DMS79 treated with DMSO at 0.1 percent for 48 hours (cell line): Measurements from ENCODE around the gene GZMA.
A peak's percentile ranks its signal among the peaks of the same experiment; 100 is the strongest.

ENCODE experiments used
- DNase-seq: peaks from one replicate; lab custom pipeline; 2025; lab: John Stamatoyannopoulos, UW

The GZMA gene

GRCh38 chr5:55110217-55110616, 7.8 kb downstream of the GZMA start:
- no peak for DNase-seq

- no peak for DNase-seq
Observed at GRCh38 chr5:55113327-55113726, 10.9 kb downstream of the GZMA start.

GRCh38 chr5:55114061-55114460, 11.6 kb downstream of the GZMA start:
- DNase-seq, result no peak

- DNase-seq, result no peak
Observed at GRCh38 chr5:55123365-55123764, 20.9 kb downstream of the GZMA start.

- DNase-seq, result no peak
Observed at GRCh38 chr5:55134053-55134722, 31.7 kb downstream of the GZMA start.

- no peak for DNase-seq
Observed at GRCh38 chr5:55136521-55136920, 34.1 kb downstream of the GZMA start.

GRCh38 chr5:55140908-55141665, 38.6 kb downstream of the GZMA start:
- no peak for DNase-seq

- DNase-seq, result no peak
Observed at GRCh38 chr5:55141945-55142690, 39.7 kb downstream of the GZMA start.

GRCh38 chr5:55143624-55144023, 41.2 kb downstream of the GZMA start:
- DNase-seq, result no peak

- no peak for DNase-seq
Observed at GRCh38 chr5:55146080-55146479, 43.6 kb downstream of the GZMA start.

GRCh38 chr5:55146543-55147151, 44.2 kb downstream of the GZMA start:
- peak; percentile 31 for DNase-seq

GRCh38 chr5:55149308-55149795, 46.9 kb downstream of the GZMA start:
- DNase-seq, result no peak

- no peak for DNase-seq
Observed at GRCh38 chr5:55151923-55152842, 49.7 kb downstream of the GZMA start.

- no peak for DNase-seq
Observed at GRCh38 chr5:55154873-55155272, 52.4 kb downstream of the GZMA start.
